Measurements from ENCODE around the gene USP9X.

USP9X gene

GRCh38 chrX:41084044-41084892, 977 bp upstream of the USP9X start:
- TF ChIP-seq CTCF (IDR thresholded peaks at IDR 0.05; ENCODE audit: insufficient read depth, low read depth, low read length, missing control alignments), result no peak
- peak; percentile 97 for DNase-seq (ENCODE audit: low read depth)
- H3K4me3 ChIP-seq (ENCODE audit: low read depth, low read length), result peak overlapping the region; percentile 73

GRCh38 chrX:41085512-41085877, 250 bp downstream of the USP9X start:
- H3K4me3 ChIP-seq (ENCODE audit: low read depth, low read length), result peak overlapping the region; percentile 73
- peak; percentile 75 for DNase-seq (ENCODE audit: low read depth)
- TF ChIP-seq CTCF (IDR thresholded peaks at IDR 0.05; ENCODE audit: insufficient read depth, low read depth, low read length, missing control alignments), result no peak

GRCh38 chrX:41085878-41086626, 807 bp downstream of the USP9X start:
- H3K4me3 ChIP-seq (ENCODE audit: low read depth, low read length), result peak overlapping the region; percentile 73
- DNase-seq (ENCODE audit: low read depth), result peak; percentile 63
- no peak for TF ChIP-seq CTCF (IDR thresholded peaks at IDR 0.05; ENCODE audit: insufficient read depth, low read depth, low read length, missing control alignments)

- H3K4me3 ChIP-seq (ENCODE audit: low read depth, low read length), result peak overlapping the region; percentile 73
- TF ChIP-seq CTCF (IDR thresholded peaks at IDR 0.05; ENCODE audit: insufficient read depth, low read depth, low read length, missing control alignments), result no peak
- DNase-seq (ENCODE audit: low read depth), result no peak
These were observed 1.3 kb downstream of the USP9X start for GRCh38 chrX:41086627-41086932.

- TF ChIP-seq CTCF (IDR thresholded peaks at IDR 0.05; ENCODE audit: insufficient read depth, low read depth, low read length, missing control alignments), result no peak
- no peak for DNase-seq (ENCODE audit: low read depth)
- H3K4me3 ChIP-seq (ENCODE audit: low read depth, low read length), result peak overlapping the region; percentile 73
These were observed 2.0 kb downstream of the USP9X start for GRCh38 chrX:41087201-41087600.

GRCh38 chrX:41090568-41091238, 5.5 kb downstream of the USP9X start:
- no peak for TF ChIP-seq CTCF (IDR thresholded peaks at IDR 0.05; ENCODE audit: insufficient read depth, low read depth, low read length, missing control alignments)
- DNase-seq (ENCODE audit: low read depth), result no peak
- peak overlapping the region; percentile 28; the same call in 1 of the 2 replicates for H3K4me3 ChIP-seq (ENCODE audit: low read depth, low read length)

Measured in GM12865 (cell line).